Hematopoietic multipotent progenitor cell treated with erythropoietin and hydrocortisone succinate and interleukin-3 and kit ligand, for 15 days (in vitro differentiated cells): Measurements from ENCODE around the gene TWSG1.
"Not testable (repeated sequence)": the region's sequence is repeated elsewhere in the genome, so short reads cannot be mapped to it uniquely, and the experiment has no call there.

ENCODE experiments used
- DNase-seq: peaks from one replicate; pipeline ENCODE4 v3.0.0-alpha.2; 2015; ENCODE audit warnings: low spot score

TWSG1 gene

DNA sequence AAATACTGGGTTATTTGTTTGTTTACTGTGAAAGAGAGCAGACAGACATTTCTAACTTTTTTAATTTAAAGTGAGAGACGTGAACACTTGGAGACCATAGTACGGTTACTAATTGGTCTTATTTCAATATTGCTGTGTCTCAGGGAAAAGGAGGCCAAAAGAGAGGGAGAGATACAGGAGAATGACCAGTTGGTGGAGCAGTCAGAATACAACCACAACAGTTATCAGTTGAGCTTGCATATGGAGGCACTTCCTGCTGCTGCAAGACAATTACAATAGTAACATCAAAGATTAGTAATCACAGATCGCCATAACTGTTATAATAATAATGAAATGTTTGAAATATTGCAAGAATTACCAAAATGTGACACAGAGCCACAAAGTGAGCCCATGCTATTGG lies 58.2 kb downstream of the TWSG1 start:
- DNase-seq: no peak

DNA sequence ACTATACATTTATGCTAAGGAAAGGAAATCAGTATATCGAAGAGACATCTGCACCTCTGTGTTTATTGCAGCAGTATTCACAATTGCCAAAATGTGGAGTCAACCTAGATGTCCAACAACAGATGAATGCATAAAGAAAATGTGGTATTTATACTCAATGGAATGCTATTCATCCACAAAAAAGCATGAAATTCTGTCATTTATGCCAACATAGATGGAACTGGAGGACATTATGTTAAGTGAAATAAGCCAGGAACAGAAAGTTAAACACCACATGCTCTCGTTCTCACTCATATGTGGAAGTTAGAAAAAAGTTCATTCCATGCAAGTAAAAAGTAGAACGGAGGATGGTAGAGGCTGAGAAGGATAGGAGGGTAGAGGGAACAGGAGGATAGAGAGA lies 59.5 kb downstream of the TWSG1 start:
- DNase-seq: no peak

DNA sequence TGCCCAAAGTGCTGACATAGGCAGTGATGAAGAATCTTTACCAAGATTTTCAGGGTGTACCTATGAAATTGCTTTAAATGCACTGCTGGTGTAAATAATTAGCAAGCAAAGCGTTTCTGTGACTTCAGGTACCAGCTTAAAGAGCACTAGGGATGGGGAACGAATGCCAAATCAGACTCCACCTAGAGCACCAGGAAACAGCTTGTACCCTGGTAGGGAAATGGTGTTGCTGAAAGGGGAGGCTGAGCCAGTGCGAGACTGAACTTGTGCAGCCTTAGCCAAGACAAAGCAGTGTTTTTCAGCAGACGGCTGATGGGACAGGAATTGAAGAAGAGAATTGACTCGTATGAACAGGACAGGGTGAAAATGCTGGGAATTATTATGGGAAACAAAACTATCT lies 65.6 kb downstream of the TWSG1 start:
- DNase-seq: no peak

DNA sequence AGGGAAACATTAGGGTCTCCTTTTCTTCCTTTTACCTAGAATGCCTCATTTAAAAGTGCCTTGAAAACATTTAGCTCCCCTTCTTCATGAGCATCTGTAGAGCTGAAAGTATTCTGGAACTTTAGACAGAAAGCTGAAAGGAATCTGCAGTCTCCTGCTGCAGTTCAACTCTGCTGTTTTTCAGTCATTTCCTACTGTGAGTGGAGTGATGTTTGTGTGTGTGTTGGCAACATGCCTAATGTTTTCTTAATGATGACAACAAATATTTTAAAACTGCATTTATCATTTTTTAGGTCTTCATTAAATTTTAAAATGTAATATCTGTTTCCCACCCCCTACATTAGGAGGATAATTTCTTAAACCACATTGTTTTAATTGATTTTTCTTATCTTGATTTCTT lies 66.6 kb downstream of the TWSG1 start:
- no peak for DNase-seq

DNA sequence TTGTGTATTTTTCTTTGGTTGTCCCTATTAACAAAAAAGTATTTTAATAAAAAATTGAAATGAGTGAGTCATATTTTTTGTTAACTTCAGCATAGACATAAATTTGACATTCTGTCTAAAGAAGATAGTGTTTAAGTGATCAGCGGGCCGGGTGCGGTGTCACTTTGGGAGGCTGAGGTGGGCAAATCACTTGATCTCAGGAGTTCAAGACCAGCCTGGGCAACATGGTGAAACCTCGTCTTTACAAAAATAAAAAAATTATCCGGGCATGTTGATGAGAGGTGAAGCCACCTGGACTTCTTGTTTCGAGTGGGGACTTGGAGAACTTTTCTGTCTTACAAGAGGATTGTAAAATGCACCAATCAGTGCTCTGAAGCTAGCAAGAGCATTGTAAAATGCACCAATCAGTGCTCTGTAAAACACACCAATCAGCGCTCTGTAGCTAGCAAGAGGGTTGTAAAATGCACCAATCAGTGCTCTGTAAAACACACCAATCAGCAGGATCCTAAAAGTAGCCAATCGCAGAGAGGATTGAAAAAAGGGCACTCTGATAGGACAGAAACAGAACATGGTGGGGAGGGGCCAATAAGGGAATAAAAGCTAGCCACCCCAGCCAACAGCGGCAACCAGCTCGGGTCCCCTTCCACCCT lies 67.9 kb downstream of the TWSG1 start:
- not testable (repeated sequence) for DNase-seq

DNA sequence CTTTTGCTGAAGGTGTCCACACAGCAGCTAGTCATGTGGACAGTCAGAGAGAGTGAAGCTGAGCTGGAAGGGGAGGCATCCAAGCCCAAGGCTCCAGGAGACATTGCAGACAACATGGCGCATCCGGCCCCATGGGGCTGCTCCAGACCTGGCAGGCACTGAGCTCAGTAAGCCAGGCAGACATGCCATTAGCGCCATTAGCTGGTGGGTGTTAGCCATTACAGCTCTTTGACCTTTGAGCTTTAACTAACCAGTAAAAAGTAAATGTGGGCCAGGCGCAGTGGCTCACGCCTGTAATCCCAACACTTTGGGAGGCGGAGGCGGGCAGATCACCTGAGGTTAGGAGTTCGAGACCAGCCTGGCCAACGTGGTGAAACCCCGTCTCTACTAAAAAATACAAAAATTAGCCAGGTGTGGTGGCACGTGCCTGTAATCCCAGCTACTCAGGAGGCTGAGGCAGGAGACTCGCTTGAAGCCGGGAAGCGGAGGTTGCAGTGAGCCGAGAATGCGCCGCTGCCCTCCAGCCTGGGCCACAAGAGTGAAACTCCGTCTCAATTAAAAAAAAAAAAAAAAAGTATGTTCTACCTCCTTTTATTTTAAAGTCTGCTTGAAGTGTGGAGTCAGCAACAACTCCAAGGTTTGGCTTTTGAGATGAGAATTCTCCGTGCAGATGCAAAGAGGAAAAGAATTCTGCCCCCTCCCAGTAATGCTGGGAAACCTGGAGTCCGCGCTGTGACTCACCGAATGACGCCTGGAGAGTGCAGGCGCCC lies 69.4 kb downstream of the TWSG1 start:
- no peak for DNase-seq

DNA sequence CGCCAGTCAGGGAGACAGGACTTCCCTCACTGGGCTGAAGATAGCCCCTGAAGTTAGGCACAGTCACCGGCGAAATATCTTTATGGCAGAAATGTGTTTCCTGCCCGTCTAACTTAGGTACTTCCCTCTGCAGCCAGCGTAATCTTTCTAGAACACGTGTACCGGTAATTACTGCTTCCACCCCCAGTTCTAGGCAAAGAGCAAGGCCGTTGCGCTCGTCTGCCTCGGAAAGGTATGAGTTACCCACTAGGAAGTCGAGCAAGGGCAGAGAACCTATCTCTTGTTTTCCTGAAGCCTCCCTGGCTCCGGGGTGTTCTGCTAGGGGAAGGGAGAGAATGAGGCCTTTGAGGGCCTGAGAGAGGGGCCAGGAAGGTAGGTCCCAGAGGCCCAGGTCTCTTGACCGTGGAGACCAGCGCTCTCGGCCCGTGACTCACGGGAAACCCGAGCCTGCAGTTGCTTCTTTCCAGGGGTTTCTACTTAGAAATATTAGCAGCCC lies 70.0 kb downstream of the TWSG1 start:
- DNase-seq: peak; percentile 46

DNA sequence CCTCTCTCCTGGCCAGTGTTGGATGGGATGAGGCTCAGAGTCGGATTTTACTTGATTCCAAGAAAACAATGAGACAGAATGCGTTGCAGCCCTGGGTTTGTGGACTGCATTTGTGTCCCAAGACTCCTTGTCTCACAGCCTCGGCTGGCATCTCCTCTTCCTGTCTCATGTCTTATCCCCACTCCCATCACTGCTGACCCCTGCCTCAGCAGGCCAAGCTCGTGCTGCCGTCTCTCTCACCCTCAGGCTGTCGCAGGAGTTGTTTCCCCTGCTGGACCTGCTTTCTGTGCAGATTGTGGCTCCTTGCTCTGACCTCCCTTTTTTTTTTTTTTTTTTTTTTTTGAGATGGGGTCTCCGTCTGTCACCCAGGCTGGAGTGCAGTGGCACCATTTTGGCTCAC lies 70.6 kb downstream of the TWSG1 start:
- no peak for DNase-seq

DNA sequence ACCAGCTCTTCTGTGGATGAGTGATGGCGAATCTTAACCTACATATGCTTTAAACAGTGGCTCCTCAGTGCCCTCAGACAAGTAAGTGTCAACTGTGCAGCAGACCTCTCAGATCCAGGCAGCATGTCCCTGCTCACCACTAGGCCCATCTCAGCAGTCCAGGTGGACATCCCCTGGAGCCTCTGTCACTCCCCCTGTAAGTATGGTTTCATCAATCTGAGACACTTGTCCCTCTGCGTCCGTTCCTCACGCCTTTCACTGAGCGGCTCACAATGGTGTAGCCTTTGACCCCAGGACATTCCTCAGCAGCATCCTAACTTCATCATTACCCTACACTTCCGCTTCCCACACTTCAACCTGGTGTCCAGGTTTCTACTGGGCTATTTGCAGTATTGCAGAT lies 71.4 kb downstream of the TWSG1 start:
- DNase-seq: no peak

DNA sequence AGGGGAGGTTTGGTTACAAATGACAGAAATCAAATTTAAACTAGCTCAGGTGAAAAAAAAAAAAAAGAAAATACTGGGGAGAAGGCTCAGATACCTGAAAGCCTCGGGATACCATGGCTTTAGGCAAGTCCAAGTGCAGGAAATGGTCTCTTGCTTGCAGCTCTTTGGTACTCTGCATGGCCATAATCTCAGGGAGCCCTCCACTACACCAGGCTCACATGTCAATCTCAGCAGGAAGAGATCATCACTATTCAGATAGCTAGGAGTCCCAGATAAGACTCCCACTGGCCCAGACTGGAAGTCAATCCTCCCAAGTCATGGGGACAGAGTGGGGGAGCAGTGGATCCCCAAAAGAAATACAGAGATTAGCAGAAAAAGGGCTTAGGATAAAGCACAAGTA lies 75.9 kb downstream of the TWSG1 start:
- DNase-seq: no peak

DNA sequence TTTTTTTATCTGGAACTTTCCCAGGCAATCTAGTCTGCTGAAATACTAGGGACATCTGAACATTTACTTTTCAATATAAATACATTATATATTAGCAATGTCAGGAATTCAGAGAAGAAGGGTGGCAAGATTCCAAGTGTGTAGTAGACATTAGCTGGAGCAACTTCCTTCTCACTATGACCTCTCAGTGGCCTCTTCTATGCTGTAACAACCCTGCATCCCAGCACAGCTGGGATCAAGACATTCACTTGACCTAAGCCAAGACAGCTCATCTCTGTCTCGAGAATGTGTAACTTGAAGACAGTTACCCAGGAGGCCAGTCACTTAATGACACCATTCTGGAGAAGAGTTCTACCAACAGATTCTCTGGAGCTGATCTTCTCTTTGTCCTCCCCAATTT lies 79.0 kb downstream of the TWSG1 start:
- DNase-seq: no peak

DNA sequence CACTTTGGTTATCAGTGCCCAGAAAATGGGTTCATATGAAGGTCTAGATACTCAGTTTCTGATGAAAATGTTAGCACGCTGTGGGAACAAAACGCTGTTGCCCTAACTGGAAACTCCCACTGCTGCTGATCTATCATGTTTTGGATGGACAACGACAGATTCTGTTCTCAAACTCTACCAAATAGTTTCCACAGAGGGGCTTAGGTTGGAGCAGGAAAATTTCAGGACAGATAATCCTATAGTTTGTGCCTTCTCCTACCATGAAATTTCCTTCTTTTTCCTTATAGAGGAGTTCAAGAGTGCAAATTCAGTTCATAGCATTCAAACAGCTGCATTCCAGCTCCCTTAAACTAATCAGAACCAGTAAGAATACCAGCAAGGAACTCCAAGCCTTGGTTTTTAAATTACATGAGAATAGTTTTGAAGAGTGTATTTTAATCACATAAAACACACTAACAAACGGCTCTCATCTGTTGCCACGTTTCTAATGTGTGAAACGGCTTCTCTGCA lies 82.0 kb downstream of the TWSG1 start:
- no peak for DNase-seq

DNA sequence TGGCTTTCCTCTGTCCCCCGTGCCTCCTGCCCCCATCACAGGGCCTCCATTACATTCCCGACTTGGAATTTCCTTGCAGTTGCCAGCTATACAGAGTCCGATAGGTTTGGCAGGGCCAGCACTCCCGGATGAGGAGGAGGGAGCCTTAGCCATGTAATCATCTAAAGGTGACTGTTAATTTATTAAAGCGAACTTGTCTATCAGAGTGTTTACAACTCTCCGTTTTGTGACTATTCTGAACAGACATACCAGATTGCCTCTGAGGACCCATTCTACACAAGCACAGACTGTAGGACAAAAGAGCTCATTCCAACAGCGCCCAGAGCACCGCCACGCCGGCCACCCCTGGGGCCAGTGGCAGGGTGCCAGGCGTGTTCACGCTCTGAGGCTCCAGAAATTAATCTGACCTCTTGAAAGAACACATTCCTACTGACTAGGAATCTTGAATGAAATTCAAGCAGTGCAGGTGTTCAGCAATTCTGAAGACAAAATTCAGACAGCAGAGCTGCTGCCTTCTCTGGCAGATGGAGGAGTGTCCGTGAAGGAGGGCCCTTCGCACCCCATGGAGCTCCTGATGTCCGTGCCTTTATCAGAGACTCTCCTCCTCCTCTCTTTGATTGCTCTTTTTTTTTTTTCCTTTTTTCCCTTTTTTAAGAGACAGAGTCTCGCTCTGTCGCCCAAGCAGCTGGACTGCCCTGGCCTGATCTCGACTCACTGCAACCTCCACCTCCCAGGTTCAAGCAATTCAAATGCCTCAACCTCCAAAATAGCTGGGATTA lies 82.7 kb downstream of the TWSG1 start:
- no peak for DNase-seq

DNA sequence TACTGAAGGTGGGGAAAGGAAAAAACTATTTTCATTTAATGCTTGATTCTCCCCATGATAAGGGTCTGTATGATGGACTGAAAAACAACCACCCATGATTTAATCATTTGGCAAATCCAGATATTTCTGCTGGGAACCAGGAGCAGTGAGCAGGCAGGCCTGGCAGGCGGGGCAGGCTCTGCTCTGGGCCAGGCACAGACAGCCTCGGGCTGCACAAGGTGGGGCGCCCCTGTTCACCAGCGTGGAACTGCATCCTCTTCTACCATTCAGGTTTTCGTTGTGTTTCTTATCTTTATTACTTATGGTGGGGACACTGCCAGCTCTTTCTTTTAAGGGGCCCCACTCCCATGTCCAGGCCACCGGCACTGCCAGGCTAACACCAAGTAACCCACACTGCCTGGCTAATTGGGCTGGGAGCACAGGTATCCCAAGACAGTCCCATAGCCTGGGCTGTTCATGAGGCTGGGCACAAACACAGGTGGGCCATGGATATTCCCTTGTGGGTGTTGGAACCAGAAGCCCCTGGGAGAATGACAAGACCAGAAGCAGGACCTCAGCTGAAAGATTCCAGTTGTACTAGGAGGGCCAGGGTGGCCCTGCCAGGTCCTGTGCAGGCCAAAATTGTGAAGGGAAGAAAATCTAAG lies 83.6 kb downstream of the TWSG1 start:
- DNase-seq: no peak

DNA sequence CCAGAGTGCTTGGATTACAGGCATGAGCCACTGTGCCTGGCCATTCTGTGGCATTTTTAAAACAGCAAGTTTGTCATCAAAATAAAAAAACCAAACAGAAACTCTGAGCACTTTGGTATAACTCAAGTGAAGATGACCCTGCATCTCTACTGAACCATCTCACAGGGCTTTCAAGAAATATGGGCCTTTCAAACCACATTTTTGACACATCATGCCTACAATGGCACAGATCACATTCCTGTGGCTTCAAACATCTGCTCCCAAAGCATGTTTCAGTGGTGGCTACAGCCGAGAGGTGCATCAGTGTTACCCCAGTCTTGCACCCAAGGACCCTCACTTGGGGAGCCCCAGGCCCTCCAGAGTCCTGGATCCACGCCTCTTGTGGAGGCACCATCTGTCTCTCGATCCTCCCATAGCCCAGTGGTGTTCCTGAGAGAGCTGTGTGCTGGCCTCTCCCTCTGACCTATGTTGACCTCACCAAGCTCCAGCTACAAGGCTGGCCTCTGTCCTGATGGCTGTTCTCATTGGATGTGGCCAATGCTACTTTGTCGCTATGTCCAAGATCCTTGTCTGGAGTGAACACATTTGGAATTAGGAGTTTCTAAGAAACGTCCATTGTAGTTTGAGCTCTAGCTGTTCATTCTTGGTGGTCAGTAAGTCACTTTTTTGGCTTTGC lies 85.5 kb downstream of the TWSG1 start:
- no peak for DNase-seq

DNA sequence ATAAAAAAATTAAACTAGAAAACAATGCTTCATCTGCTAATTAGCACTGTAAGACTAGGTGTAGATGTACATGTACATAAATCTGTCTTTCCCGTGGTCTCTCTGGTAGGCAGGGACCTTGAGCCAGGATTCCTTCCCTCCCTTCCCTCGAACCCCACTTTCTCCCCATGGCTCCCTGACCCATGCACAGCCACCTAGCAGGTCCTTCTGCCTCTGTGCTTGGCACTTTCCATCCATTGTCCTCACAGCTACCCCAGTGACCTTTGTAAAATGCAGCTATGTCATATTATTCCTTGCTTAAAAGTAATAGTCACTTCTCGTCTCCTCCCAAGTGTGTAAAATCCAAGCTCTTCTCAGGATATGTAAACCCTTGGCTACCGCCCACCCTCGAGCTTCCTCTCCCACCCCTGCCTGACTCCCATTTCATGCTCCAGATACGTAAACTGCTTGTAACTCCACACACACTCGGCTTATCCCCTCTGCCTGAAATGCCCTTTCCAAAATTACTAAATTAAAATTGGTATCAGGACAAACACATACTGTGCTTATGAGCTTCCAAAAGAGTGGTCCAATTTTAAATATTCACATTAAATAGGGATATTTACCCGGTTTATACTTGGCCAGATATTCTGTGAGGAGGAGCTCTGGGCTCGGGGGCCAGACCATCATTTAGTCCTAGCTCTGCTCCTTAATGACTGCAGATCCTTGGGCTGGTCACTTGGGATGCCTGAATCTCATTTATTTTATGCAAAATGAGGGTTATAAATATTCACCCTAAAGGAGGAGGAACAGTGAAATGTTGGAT lies 86.7 kb downstream of the TWSG1 start:
- no peak for DNase-seq

DNA sequence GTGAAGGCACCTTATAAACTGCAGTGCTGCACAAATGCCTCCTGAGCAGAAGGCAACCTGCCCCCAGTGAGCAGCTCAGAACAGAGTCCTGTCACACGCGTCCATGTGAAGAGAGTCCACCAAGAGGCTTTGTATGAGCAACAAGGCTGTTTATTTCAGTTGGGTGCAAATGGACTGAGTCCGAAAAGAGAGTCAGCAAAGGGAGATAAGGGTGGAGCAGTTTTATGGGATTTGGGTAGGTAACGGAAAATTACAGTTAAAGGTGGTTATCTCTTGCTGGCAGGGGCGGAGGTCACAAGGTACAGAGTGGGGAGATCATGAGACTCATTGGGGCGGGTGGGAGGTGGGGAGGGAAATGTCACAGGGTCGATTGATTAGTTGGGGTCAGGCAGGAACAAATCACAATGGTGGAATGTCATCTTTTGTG lies 87.3 kb downstream of the TWSG1 start:
- DNase-seq: no peak

DNA sequence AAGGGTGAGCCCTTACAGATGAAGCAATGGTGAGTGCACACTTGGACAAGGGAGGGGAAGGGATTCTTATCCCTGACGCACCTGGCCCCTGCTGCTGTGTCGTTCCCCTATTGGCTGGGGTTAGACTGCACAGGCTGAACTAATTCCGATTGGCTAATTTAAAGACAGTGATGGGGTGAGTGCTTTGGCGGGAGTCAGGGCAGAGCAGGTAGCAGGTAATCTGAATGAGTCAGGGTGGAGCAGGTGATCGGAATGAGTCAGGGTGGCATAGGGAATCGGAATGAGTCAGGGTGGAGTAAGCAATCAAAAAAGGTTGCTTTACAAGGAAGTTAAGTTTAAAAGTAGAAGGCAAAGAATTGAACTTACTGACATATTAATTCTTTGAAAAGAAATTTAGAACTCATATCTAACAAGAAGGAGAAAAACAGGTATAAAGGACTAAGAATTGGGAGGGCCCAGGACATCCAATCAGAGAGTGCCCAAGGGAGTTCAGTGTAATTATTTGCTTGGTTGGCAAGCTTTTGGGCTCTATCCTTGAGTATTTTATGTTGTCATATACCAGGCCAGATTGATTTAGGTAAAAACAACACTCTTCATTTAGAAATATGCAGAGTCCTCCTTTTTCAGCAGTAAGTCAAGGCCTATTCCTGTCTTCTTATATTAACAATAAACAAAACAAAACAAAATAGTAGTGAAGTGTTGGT lies 88.4 kb downstream of the TWSG1 start:
- DNase-seq: no peak

DNA sequence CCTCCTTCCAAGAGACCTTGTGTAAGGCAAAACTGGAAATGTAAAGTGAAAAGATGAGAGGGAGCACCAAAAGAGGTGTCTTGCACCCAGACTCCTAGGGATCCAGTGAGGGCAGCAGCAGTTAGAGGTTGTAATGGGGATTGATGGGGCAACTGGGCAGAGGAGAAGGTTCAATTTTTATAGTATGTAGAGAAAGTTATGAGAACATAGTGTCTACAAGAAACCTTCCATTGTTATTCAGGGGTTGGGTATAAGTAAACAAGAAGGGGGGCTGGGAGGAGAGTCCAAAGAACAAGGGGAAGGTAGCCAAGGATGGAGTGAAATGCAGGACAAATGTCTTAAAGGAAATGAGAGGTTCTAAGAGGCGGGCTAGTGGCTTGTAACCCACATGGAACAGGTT lies 89.1 kb downstream of the TWSG1 start:
- not testable (repeated sequence) for DNase-seq

DNA sequence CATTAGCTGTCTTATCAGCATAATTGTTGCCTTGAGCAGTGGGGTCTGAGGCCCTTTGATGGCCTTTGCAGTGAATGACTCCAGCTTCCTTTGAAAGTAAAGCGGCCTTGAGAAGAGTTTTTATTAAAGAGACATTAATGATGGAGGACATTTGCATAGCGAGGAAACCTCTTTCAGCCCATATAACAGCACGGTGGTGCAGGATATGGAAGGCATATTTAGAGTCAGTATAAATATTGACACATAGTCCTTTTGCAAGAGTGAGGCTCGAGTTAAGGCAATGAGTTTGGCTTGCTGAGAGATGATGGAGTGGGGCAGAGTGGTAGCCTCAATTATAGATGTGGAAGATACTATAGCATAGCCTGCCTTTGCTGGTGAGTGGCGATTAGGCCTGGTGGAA lies 89.7 kb downstream of the TWSG1 start:
- not testable (repeated sequence) for DNase-seq
